HG03045 (cell line): ENCODE results near the gene HTRA3.
"Not testable (repeated sequence)": the region's sequence is repeated elsewhere in the genome, so short reads cannot be mapped to it uniquely, and the experiment has no call there.

Experiments used
- ATAC-seq: cut with Tn5 transposase; IDR thresholded peaks from one replicate; pipeline ENCODE4 v1.9.1; 2021; ENCODE audit warnings: mild to moderate bottlenecking, moderate library complexity; ENCODE audit not compliant: unreplicated experiment

Gene HTRA3

GRCh38 chr4:8336412-8337075, 67.0 kb downstream of the HTRA3 start:
- ATAC-seq, result no peak

DNA sequence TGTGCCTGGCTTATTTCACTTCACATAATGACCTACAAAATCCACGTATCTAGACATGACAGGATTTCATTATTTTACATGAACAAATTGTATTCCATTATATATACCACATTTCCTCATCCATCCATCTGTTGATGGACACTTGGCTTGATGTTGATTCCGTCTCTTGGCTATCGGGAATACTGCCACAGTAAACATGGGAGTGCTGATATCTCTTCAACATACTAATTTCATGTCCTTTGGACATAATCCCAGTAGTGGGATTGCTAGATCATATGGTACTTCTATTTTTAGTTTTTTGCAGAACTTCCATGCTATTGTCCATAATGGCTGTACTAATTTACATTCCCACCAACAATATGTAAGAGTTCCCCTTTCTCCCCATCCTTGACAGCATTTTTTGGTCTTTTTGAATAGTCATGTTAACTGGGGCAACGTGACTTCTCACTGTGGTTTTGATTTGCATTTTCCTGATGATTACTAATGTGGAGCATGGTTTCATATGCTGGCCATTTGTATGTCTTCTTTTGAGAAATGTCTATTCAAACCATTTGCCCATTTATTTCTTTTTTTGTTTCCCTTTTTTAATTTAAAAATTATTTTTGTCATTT, 68.9 kb downstream of the HTRA3 start:
- ATAC-seq, result no peak

DNA sequence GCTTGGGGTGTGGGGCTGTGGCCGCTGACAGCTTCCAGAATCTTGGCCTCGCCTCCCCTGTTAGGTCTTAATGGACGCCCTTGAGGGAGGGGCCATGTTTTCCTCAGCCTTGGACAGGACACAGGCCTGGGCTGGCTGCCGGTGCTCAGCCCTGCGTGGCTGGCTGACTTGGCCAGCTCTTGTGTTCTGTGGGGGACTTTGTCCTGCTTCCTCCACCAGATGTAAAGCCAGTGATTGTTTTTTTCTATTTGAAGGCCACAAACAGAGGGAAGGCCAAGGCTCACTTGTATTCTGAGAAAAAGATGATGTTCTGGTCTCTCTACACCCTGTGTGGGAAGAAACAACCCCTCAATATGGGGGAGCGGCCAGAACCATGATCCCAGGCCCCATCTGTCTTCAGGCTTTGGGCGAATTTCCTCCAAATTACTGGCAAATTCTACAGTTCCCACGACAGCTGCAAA, 71.3 kb downstream of the HTRA3 start:
- ATAC-seq, result no peak

GRCh38 chr4:8341281-8341680, 71.7 kb downstream of the HTRA3 start:
- ATAC-seq, result not testable (repeated sequence)

DNA sequence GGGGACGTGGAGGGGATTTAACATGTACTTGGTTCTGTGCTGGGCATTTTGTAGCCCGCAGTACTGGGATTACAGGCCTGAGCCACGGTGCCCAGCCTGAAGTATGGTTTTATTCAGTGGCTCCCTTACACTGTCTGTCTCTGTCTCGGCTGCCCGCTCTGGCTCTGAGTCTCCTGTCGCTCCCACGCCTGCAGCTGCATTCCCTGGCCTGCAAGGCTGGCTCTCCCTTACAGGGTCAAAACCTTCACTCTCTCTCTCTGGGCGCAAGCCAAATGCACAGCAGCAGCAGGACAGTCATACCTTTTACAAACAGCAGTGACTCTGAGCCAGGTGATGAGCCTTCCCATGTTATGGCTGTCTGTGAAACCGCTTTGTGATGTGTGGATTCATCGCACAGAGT, 72.1 kb downstream of the HTRA3 start:
- ATAC-seq, result no peak

GRCh38 chr4:8342651-8343261, 73.2 kb downstream of the HTRA3 start:
- ATAC-seq, result no peak

DNA sequence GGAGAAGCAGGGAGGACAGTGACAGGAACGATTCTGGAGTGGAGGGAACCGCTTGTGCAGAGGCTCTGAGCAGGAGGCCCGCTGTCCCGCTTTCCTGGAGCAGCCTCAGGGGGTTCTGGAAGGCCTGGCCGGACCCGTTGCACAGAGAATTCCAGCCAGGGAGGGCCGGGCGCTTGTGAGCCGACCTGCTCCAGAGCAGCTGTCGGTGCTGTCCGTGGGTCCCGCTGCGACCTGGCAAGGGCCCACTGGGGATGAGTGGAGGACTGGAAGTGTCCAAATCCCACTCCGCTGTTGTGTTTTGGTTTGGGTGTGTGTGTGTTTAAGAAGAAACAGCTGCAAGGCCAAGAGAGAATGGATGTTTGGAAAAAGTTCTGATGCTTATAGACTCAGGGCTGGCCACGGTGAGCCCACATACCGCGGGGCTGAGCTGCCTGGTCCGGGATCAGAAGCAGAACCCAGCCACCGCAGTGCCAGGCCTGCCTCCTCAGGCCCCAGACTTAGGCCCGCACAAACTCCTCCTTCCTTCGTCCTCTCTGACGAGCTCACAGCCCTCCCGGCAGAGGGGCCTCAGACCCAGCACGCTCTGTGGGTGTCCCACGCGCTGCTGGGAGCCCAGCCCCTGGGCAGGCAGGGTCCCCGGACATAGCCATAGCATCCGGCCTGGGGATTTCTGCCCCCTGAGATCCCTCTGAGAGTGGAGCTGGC, 73.9 kb downstream of the HTRA3 start:
- no peak for ATAC-seq

DNA sequence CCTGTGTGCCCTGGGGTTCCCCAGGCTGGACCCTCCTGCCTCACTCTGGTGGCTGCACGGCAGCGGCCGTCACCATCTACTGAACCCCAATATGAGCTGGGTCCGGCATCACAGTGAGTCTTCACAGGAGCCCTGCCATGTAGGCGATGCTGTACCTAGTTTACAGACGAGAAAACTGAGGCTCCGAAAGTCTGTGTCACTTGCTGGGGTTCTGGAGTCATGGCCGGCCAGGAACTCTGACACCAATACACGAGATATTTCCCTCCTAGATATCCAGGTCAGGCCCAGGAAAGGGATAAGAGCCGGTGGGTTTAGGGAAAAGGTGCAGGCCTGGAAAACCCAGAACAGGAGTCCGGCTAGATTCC, 74.4 kb downstream of the HTRA3 start:
- ATAC-seq, result no peak

DNA sequence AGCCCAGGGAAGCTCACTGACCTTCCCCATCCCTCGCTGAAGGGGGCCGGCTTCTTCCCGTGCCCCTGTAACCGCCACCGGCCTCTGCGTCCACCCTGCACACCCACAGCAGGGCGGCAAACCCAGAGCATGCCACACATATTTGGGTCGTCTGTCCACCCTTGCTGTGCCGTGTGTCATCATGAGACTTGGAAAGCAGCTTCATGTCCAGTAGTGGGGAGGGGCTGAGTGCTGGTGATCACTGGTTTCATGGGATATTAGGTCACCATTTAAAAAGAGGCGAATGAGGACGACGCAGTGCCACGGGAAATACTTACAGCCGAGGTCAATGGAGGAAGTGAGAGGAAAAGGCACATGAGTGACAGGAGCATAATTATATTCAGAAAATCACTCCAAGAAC, 74.8 kb downstream of the HTRA3 start:
- no peak for ATAC-seq

- ATAC-seq, result no peak
Measured at GRCh38 chr4:8345053-8345945, 75.7 kb downstream of the HTRA3 start.

DNA sequence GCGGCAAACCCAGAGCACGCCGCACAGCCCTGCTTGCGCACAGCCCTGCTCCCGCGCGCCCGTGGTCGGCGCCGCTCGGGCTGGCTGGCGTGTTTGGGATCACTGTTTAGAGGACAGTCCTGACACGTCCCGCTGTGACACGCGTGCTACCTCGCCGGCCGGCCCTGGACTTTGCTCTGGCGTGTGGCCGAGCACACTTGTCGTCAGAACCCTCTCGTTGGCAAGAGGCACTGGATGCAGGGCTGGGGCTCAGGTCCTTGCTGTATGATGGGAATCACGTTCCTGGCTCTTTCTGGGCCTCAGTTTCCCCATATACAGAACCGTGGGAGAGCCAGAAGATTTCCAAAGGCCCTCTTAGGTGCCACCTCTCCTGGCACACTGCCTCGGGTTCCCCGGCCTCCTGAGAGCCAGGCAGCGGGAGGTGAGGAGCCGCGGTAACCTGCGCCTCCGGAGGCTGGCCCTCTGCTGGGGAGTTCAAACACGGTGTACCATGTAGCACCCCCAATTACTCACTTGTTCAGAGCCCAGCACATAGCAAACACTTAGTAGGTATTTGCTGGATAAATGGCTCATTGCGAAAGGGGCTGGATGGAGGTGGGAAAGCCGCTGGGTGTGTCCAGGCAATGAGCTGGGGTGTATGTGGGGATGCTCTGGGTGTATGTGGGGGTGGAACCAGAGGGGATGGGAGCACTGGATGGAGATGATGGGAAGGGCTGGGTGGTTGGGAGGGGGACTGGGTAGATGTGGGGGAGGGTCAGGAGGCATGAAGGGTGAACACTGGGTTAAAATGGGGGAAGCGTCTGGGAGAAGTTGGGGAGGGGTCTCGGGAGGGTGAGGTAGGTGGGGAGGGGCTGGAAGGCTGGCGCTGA, 76.6 kb downstream of the HTRA3 start:
- no peak for ATAC-seq

- no peak for ATAC-seq
Measured at GRCh38 chr4:8346838-8347605, 77.5 kb downstream of the HTRA3 start.

GRCh38 chr4:8347660-8348059, 78.1 kb downstream of the HTRA3 start:
- ATAC-seq, result no peak

- ATAC-seq, result no peak
Measured at GRCh38 chr4:8348071-8348470, 78.5 kb downstream of the HTRA3 start.

- not testable (repeated sequence) for ATAC-seq
Measured at GRCh38 chr4:8349236-8349635, 79.7 kb downstream of the HTRA3 start.

DNA sequence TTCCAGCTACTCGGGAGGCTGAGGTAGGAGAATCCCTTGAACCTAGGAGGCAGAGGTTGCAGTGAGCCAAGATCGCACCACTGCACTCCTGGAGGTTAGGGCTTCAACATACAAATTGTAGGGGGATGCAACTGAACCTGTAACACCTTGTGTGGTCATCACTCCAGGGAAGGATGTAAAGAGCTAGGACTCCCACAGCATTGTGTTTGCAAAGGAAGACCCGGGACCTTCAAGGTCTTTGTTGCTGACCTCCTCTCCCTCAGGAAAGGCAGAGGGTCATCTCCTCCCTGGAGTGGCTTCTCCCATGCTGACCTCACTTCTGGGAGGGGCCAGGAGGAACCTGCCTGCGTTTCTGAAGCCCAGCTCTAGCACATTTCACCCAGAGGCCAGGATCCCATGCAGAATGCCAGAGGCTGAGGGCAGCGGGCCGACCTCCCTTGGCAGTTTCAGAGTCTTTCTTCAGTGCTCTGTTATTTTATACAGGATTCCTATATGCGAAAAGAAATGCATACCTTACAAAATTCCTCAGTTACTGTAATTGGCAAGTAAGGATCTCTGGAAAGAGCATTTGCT, 80.2 kb downstream of the HTRA3 start:
- ATAC-seq, result no peak

GRCh38 chr4:8350352-8350751, 80.8 kb downstream of the HTRA3 start:
- no peak for ATAC-seq

DNA sequence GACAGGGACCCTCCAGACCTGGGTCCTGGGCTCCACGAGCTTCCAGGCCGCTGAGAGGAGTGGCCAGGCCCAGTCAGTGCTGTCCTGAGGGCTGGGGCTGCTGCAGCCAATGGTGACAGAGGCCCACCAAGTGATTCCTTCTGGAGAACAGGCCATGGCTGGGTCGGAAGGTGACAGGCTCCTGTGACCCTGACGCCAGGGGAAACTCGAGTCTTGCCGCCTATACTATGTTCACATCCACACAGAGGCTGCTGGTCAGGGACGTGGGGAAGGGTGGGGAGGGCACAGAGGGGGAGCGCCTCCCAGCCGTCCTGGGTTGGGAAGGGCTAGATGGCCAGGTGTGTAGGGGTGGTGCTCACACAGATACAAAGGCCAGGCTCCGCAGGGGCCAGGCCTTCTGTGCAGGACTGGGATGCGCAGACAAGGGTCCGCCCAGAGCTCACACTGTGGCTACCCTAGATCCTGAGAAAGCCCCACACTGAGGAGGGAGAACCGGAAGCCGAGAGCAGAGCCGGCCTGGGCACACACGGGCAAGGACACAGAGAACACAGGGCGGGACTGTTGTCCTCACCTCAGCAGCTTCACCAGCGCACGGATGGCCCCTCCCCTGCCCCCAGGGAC, 81.4 kb downstream of the HTRA3 start:
- no peak for ATAC-seq
